ENCODE measurements around the gene PSMD8.
A peak's percentile ranks its signal among the peaks of the same experiment; 100 is the strongest.
"Not testable (repeated sequence)": the region's sequence is repeated elsewhere in the genome, so short reads cannot be mapped to it uniquely, and the experiment has no call there.

PSMD8 gene

DNA sequence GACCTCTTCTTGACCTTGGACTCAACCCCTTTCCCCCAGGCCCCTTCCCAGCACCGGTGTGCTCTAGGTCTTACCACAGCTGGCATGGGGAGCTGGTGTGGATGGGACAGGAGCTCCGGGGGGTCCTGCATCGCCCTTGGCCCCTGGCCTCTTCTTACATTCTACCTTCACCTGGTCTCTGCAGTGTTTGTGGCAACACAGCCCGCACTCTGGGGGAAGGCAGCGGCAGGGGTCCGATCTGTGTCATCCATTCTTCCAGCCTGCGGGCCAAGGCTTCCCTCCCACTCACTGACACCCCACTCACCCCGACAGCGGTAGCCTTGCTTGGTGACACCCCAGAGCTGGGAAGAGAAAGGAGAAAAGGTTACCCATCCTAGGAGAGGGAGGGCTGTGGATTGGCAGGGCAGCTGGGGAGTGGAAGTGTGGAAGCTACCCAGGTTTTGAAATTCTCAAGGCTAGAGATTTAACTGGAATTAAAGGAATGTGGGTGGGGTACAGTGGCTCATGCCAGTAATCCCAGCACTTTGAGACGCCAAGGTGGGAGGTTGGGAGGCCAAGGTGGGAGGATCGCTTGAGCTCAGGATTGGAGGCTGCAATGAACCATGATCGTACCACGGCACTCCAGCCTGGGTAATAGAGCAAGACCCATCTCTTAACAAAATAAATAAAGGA lies 36.8 kb downstream of the PSMD8 start:
- no peak for DNase-seq (ENCODE audit: low read depth)

DNA sequence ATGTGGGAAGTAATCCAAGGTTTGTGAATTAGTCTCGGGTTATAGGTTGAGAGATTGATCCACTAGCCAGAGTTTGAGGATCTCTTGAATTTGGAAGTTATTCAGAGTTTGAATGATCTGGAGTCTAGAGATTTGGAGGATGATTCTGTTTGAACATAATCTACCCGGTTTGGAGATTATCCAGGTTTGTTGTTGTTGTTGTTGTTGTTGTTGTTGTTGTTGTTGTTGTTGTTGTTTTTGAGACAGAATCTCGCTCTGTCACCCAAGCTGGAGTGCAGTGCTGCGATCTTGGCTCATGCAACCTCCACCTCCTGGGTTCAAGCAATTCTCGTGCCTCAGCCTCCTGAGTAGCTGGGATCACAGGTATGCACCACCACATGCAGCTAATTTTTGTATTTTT lies 37.5 kb downstream of the PSMD8 start:
- not testable (repeated sequence) for DNase-seq (ENCODE audit: low read depth)

DNA sequence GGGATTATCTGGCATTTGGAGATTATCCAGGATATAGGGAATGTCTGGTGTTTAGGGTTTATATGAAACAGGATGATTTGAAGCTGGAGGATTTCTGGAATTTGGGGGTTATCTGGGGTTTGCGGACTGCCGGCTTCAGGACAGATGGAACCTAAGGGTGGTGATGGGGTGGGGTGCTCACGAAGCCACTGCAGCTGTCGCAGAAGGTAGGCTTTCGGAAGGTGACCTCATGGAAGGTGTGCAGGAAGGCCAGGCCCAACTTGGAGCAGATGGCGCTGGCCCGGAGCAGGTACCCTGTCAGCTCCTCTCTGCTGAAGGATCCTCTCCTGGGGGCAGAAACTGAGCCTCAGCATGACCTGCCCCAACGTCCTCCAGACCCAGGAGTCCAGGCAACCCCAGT lies 38.1 kb downstream of the PSMD8 start:
- no peak for DNase-seq (ENCODE audit: low read depth)

DNA sequence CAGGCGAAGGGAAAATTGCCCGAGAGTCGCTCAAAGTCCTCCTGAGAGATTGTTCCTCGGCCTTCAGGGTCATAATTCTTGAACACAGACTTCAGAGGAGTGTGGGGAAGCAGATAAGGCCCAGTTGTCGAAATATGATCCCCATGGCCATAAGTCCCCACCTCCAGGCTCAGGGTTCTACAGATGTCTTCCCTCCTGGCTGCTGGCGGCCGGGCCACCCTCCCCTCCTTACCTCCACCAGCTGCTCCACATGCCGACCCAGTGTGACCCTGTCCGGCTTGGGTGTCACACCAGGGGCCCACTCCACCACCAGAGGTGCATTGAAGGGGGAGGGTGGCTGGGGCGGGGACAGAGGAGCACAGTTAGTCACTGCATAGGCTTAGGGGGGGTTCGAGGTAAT lies 38.6 kb downstream of the PSMD8 start:
- DNase-seq (ENCODE audit: low read depth), result no peak

DNA sequence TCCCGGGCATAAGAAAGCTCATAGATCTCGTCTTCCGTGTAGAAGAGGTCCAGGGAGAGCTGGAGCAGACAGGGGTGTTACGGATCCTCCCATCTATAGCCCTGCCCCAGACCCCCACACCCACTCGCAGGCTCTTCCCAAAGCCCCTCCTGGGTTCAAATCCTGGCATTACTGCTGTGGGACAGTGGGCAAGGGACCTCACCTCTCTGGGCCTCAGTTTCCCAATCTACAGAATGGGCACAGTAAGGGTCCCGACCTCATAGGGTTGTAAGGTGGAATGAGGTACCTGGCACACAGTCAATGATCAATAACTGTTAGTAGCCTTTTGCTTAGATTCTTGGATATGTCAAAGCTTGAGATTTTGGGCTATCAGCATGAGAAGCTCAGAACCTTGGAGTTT lies 39.0 kb downstream of the PSMD8 start:
- no peak for DNase-seq (ENCODE audit: low read depth)

DNA sequence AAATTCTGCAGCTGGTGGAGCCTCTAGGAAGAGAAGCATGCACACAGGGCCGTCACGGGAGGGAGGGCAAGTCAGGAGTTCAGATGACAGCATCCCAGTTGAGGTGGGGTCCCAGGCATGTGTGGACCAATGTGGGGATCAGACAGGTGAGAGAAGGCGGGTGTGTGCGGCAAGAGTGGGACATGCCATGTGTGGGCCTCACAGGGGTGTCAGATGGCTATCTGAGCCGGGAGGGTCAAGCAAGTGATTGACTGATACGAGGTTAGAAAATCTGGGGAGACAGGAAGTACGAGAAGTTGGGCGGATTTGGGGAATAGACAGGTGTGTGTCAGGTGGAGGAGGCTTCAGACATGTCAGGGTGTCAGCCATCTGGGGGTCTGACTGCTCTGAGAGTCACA lies 42.8 kb downstream of the PSMD8 start:
- DNase-seq (ENCODE audit: low read depth), result no peak

DNA sequence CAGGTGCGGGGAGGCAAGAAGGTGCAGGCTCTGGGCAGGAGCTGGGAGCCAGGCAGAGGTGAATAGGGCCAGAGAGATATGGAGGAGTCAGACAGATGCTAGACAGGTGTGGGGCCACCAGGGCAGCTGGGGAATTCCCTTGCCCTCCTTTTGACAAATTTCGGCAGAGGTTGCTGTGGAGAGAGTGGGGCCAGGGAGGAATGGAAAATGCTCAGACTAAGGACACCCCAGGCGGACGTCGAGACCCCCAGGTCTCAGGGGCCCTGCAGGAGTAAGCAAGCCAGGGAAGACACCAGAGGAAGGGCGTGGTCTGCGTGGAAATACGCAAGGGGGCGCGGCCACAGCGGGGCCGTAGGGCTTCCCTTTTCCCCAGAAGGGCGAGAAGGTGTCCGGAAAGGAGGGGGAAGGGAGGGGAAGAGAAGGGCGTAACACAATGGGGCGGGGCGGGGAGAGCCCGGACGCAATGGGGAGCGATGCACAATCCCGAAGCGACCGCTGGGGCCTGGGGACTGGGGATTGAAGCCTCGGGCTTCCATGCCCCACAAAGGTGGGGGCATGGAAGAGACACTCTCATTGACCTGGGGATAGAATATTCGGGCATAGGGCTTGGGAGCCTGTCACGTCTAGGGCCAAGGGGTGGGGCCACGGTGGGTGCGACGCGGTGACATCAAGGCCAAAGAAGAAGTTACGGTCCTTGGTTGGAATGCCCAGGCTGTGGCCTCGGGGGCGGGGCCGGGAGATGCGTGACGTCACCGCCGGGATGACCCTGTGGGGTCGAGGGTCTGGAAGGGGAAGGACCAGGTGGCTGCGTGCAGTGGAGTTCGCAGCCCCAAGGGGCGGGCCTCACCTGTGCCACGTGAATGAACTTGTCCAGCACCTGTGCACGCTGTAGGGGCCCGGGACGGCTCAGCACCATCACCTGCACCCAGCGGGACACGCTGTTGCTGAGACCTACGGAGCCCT lies 43.5 kb downstream of the PSMD8 start:
- DNase-seq (ENCODE audit: low read depth), result peak; percentile 62

DNA sequence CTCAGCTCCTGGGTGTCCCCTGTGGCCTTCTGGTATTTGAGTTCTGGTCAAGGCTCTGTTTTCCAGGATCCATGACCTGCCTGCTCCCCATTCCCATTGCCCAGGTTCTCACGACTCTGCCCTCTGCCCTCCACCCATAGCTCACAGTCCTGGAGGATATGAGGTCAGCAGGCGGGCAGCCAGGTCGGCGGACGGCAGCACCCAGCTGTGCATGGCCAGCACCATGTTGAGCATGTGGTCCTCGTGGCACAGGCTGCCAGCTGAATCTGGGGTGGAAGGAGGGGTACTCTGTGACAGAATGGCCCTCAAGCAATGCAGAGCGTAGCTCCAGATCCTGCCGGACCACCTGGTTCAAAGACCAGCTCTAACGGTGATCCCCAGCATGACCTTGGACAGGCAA lies 46.6 kb downstream of the PSMD8 start:
- no peak for DNase-seq (ENCODE audit: low read depth)

DNA sequence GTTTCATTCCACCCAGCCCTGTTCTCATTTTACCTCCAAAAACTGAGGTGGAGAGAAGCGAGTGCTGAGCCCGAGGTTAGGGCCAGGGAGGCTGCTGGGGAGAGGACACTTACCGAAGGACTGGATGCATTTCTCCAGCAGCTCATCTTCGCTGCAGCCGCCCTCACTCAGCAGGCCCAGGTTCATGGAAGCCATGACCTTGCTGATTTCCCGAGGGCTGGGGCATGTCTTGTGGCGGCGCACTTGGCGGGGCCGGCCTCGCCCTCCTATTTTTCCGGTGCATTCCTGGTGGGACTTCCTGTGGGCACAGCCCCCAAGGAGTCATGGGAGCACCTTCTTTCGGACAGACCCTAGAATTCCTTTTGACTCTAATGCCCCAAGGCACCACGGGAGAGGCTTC lies 47.5 kb downstream of the PSMD8 start:
- no peak for DNase-seq (ENCODE audit: low read depth)

DNA sequence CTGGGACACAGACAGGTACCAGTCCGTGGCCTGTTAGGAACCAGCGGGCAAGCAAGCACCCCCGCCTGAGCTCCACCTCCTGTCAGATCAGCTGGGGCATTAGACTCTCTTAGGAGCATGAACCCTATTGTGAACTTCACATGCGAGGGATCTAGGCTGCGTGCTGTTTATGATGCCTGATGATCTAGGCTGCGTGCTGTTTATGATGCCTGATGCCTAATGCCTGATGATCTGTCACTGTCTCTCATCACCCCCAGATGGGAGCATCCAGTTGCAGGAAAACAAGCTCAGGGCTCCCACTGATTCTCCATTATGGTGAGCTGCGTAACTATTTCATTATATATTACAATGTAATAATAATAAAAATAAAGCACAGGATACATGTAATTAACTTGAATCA lies 48.1 kb downstream of the PSMD8 start:
- no peak for DNase-seq (ENCODE audit: low read depth)

DNA sequence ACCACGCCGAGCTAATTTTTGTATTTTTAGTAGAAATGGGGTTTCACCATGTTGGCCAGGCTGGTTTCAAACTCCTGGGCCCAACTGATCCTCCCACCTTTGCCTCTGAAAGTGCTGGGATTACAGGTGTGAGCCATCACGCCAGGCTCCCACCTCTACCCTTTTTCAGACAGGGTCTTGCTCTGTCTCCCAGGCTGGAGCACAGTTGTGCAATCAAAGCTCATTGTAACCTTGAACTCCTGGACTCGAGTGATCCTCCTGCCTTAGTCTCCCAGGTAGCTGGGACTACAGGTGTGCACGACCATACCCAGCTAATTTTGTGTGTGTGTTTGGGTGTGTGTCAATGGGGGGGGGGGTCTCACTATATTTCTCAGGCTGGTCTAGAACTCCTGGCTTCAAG lies 49.9 kb downstream of the PSMD8 start:
- DNase-seq (ENCODE audit: low read depth), result no peak

DNA sequence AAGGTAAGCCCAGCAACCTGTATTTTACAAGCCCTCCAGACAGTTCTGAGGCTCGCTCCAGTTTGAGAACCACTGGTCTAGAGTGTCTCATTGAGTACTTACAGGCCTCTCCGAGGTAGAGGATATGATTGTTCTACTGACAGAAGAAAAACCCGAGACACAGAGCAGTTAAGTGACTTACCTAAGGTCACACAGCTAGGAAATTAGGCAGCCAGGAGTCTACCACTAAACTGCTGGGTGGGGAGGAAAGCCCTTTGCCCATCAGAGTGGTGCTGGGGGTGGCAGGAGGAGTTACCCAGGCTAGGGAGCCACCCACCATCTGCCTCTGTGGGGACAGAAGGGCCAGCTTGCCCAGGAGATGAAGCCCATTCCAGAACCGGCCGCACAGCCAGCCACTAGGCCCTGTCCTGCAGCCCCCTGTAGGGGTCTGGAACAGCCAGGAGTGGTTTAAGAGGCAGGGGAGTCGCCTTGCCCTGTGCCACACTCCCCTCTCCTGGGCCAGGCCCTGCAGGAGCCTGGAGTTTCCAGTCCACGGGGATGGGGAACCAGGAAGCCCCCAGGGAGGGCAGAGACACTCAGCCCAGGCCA lies 50.9 kb downstream of the PSMD8 start:
- DNase-seq (ENCODE audit: low read depth), result no peak

DNA sequence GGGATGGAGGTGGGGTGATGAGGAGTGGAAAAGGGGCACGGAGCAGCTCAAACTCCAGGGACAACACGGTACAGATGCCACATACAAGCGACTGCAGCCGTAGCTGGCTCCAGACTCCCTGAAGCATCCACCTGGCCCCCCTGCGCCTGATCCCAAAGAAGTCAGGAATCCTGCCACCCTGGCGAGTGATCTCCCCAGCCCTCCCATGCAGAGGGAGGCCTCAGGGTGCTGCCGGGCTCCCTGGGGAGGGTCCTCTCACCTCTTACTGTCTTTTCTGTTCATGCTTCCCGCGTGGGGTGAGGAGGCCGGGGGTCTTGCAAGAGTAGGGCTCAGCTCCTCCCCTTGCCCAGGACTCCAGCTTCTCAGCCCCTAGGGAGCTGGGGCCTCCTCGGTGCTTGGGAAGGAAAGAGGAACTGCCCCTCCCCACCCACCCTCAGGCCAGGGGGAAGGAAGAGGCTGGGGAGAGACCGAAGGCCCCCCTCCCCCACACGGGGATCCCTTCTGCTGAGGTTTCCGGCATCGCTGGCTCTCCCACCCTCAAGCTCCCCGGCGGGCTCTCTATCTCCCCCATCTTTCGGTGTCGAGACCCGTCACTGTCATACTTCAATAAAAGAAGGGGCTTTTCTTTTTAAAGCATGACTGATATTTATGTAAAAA lies 51.6 kb downstream of the PSMD8 start, which contains the start of gene RASGRP4:
Gene RASGRP4 (minus strand): TSS at position 410 of the 657 bp plus-strand sequence. CDS start 128 bp downstream, at position 282.
- DNase-seq (ENCODE audit: low read depth), result no peak

DNA sequence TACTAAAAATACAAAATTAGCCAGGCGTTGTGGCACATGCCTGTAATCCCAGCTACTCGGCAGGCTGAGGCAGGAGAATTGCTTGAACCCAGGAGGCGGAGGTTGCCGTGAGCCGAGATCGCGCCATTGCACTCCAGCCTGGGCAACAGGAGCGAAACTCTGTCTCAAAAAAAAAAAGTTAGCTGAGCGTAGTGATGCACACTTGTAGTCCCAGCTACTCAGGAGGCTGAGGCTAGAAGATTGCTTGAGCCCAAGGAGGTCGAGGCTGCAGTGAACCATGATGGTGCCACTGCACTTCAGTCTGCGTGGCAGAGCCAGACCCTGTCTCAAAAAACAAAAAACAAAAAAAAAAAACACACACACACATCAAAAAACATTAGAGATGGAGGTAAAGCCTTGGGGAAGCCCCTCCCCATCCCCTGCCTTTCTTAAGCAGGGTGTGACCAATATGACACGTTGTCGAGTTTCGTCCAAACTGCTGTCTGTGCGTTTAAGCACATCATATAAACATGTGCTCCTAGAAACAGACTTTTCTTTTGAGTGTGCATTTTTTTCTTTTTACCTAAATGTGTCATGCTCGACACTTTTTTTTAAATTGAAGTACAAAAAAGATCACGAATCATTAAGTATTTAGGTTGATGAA lies 52.8 kb downstream of the PSMD8 start:
- DNase-seq (ENCODE audit: low read depth), result not testable (repeated sequence)

DNA sequence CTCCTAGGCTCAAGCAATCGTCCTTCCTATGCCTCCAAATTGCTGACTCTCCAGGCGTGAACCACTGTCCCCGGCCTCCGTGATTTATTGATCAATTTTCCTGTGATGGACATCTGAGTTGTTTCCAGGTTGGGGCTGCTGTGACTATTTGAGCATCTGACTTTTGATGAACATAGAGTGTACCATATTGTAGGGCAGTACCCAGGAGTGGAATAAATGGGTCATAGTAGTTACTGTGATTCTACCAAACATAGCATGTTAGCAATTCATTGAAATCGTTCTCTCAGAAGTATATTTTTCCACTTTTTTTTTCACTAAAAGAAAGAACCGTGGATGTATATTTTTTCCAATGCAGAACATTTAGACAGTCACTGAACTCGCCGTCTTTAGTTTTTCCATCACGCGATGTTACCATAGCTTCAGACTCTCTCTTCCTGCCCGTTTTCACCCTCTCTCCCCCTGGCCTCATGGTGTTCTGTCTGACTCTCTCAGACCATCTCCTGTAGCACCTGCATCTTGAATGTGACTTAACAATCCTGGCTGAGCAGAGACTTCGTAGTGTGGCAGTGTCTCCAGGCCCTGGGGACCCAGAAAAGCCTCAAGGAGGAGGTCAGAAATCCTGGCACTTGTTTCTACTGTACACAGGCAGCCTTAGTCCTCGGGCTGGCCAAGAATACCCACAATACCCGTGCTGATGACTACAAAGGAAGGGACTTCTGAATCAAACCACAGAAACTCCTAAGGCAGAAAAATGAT lies 54.9 kb downstream of the PSMD8 start:
- peak; percentile 38 for DNase-seq (ENCODE audit: low read depth)

DNA sequence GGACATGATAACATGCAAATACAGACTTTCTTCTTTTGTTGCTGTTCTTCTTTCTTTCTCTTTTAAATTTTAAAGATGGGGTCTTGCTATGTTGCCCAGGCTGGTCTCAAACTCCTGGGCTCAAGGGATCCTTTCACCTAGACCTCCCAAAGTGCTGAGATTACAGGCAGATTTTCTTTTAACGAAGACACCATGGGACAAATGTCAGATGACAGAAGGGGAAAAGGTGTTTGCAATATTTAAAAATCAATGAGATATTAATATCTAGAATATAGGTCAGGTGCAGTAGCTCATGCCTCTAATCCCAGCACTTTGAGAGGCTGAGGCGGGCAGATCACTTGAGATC lies 55.4 kb downstream of the PSMD8 start:
- DNase-seq (ENCODE audit: low read depth), result no peak

DNA sequence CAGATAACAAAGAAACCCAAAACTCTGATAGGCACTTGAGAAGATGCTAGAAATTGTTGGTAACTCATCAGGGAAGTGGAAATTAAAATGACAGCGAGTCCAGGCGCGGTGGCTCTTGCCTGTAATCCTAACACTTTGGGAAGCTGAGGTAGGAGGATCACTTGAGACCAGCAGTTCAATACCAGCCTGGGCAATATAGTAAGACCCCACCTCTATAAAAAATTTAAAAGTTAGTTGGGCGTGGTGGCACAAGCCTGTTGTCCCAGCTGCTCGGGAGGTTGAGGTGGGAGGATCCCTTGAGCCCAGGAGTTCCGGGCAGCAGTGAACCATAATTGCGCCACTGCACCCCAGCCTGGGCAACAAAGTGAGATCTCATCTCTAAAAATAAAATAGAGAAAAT lies 56.6 kb downstream of the PSMD8 start:
- no peak for DNase-seq (ENCODE audit: low read depth)

DNA sequence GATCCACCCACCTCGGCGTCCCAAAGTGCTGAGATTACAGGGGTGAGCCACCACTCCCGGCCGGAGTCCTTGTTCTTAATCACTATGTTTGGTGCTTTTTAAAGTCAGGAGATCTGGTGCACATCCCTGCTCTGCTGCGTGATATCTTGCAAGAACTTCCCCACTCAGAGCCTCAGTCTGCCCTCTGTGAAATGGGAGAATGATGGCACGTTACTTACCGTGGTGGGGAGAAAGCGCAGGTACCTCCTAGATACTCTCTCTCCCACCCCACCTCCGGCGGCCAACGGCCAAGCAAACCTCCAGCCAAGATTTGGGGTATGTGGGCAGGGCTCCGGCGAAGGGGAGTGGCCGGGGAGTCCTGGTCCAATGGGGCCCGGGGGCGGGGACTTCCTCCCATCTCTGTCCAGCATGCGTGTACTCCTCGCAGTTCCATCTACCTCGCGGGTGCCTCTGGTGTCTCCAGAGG lies 58.9 kb downstream of the PSMD8 start, which contains the start of gene RYR1:
Gene RYR1 (plus strand): TSS at position 424 of the 466 bp plus-strand sequence. CDS start 139 bp downstream, outside the sequence.
- peak; percentile 44 for DNase-seq (ENCODE audit: low read depth)

Measured in activated T-cell treated with anti-CD3 and anti-CD28 coated beads for 24 hours (primary cell).